HL-60 (cell line): ENCODE data around the gene AMFR.
A peak's percentile ranks its signal among the peaks of the same experiment; 100 is the strongest.

ENCODE experiments used
- DNase-seq, 2 experiments: peaks; one replicate each; pipeline ENCODE4 v3.0.0-alpha.2; 2010 to 2020; ENCODE audit warnings: low read depth in 1 of 2, low spot score in 1 of 2
- H3K27ac ChIP-seq: fragments of 250-450 bp; sonication (Bioruptor Pico); replicated peaks from 2 replicates; pipeline ENCODE4 v1.5.1; 2020; ENCODE audit warnings: mild to moderate bottlenecking, moderate library complexity
- H3K27me3 ChIP-seq: fragments of 250-450 bp; sonication (Bioruptor Pico); 2 replicates; pipeline ENCODE4 v1.5.1; 2021; ENCODE audit warnings: mild to moderate bottlenecking, moderate library complexity; ENCODE audit not compliant: insufficient read depth, poor library complexity, severe bottlenecking
- H3K4me3 ChIP-seq: replicated peaks from 2 replicates; pipeline ENCODE4 v1.5.1; 2011; ENCODE audit warnings: mild to moderate bottlenecking, control low read depth, low read length; ENCODE audit not compliant: insufficient read depth
- CTCF ChIP-seq: IDR thresholded peaks from one replicate; pipeline ENCODE4 v1.5.1; 2011; ENCODE audit warnings: low read length, control low read depth, inconsistent platforms; ENCODE audit not compliant: insufficient read depth
- GABPA ChIP-seq: IDR thresholded peaks from 2 replicates; pipeline ENCODE4 v1.6.1; 2012; ENCODE audit warnings: low read depth
- POLR2AphosphoS5 ChIP-seq: IDR thresholded peaks from 2 replicates; pipeline ENCODE4 v1.6.1; 2012; ENCODE audit warnings: low read depth
- SPI1 ChIP-seq: IDR thresholded peaks from 2 replicates; pipeline ENCODE4 v1.6.1; 2012; ENCODE audit warnings: low read depth, mild to moderate bottlenecking, borderline replicate concordance
- TF ChIP-seq, protein P1 (sequence below): IDR thresholded peaks from 2 replicates; pipeline ENCODE4 v1.6.1; 2012; ENCODE audit warnings: low read depth; ENCODE audit not compliant: insufficient replicate concordance

Gene AMFR

GRCh38 chr16:56450275-56450985, 25.1 kb upstream of the AMFR start:
- TF ChIP-seq, protein P1, sequence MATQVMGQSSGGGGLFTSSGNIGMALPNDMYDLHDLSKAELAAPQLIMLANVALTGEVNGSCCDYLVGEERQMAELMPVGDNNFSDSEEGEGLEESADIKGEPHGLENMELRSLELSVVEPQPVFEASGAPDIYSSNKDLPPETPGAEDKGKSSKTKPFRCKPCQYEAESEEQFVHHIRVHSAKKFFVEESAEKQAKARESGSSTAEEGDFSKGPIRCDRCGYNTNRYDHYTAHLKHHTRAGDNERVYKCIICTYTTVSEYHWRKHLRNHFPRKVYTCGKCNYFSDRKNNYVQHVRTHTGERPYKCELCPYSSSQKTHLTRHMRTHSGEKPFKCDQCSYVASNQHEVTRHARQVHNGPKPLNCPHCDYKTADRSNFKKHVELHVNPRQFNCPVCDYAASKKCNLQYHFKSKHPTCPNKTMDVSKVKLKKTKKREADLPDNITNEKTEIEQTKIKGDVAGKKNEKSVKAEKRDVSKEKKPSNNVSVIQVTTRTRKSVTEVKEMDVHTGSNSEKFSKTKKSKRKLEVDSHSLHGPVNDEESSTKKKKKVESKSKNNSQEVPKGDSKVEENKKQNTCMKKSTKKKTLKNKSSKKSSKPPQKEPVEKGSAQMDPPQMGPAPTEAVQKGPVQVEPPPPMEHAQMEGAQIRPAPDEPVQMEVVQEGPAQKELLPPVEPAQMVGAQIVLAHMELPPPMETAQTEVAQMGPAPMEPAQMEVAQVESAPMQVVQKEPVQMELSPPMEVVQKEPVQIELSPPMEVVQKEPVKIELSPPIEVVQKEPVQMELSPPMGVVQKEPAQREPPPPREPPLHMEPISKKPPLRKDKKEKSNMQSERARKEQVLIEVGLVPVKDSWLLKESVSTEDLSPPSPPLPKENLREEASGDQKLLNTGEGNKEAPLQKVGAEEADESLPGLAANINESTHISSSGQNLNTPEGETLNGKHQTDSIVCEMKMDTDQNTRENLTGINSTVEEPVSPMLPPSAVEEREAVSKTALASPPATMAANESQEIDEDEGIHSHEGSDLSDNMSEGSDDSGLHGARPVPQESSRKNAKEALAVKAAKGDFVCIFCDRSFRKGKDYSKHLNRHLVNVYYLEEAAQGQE = no peak
- no peak for TF ChIP-seq SPI1
- TF ChIP-seq GABPA = no peak
- TF ChIP-seq CTCF = no peak
- TF ChIP-seq POLR2AphosphoS5 = no peak
- Histone ChIP-seq H3K4me3 (peak overlapping the region; percentile 94), H3K27ac (peak overlapping the region; percentile 90), H3K27me3 (no peaks in the 10 kb centered on the region)
- peak; percentile 13 to 18 for DNase-seq

DNA sequence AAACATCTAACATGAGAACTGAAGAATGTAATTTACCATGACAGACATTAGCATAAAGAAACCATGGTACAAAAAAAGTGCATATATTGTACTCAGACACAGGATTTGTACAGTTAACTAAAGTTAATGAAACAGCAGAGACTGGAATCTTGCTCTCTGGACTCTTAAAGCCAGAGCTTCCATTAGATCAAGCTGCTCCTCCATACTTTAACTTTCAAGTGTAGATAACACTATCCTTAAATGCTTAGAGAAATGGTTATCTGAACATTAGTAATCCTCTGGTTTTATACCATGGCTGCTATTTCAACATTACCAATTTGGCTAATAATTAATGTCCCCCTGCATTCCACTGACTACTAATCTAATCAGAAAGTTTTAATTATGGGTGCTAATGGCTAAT, 22.7 kb upstream of the AMFR start:
- no peak for DNase-seq
- no peaks in the 10 kb centered on the region for H3K27me3 ChIP-seq
- TF ChIP-seq GABPA (no peak), SPI1 (no peak), POLR2AphosphoS5 (no peak), CTCF (no peak)
- TF ChIP-seq, protein P1 = no peak
- no peak overlapping the region for H3K27ac ChIP-seq
- H3K4me3 ChIP-seq = no peak overlapping the region

DNA sequence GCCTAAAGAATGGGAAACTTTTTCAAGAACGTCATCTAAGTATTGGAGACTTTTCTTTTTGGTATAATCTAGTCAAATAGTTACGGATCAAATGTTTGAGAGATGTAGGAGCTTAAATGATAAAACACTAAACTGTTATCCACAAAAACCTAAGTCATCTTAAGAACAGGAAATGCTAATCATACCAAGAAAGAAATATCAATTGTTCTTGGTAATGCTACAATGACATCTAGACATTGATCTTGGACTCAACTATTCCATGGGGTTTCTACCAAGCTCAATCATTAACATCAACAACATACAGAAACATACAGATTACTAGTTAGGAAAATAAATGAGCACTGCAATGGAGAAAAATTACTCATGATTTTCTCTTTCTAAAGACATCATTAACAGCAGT, 21.9 kb upstream of the AMFR start:
- Histone ChIP-seq H3K4me3 (no peak overlapping the region), H3K27me3 (no peaks in the 10 kb centered on the region), H3K27ac (no peak overlapping the region)
- TF ChIP-seq POLR2AphosphoS5 = no peak
- TF ChIP-seq GABPA = no peak
- TF ChIP-seq SPI1 = no peak
- no peak for DNase-seq

- TF ChIP-seq SPI1 (no peak), CTCF (no peak), GABPA (no peak), POLR2AphosphoS5 (no peak)
- TF ChIP-seq, protein P1 = no peak
- Histone ChIP-seq H3K4me3 (no peak overlapping the region), H3K27me3 (no peaks in the 10 kb centered on the region), H3K27ac (no peak overlapping the region)
- DNase-seq = no peak
These were observed 12.7 kb upstream of the AMFR start for GRCh38 chr16:56438038-56438437.
